Esophagus muscularis mucosa (tissue), 4 donors: ENCODE results near the gene GMEB1. TPM values are rescaled to one million over a fixed set of nuclear protein-coding genes. Genes with fewer than 3 reads are reported as not detected.

Source experiments
- DNase-seq: peaks from one replicate; pipeline ENCODE4 v3.0.0-alpha.2; 2017; ENCODE audit errors: extremely low spot score
- H3K27ac ChIP-seq, 4 donors: fragments of 200-600 bp; sonication (generic); replicated peaks in 1 of 4; 1 replicate in 3 of 4; 2 replicates in 1 of 4; pipeline ENCODE4 v1.5.1; 2016 to 2019; ENCODE audit warnings: mild to moderate bottlenecking in 1 of 4
- H3K27me3 ChIP-seq, 4 donors: fragments of 200-600 bp; sonication (generic); one replicate each; pipeline versions ENCODE4 v1.5.1 to v1.6.0; 2016 to 2019
- H3K36me3 ChIP-seq, 4 donors: fragments of 200-600 bp; sonication (generic); one replicate each; pipeline ENCODE4 v1.5.1; 2016 to 2019
- H3K4me1 ChIP-seq, 4 donors: fragments of 200-600 bp; sonication (generic); one replicate each; pipeline ENCODE4 v1.5.1; 2016 to 2019
- H3K4me3 ChIP-seq, 4 donors: fragments of 200-600 bp; sonication (generic); 1 replicate in 2 of 4; 2 replicates in 2 of 4; pipeline ENCODE4 v1.5.1; 2016 to 2019; ENCODE audit warnings: mild to moderate bottlenecking in 4 of 4, moderate library complexity in 1 of 4
- H3K9me3 ChIP-seq, 4 donors: fragments of 200-600 bp; sonication (generic); 1 replicate in 3 of 4; 2 replicates in 1 of 4; pipeline ENCODE4 v1.5.1; 2016 to 2019
- EP300 ChIP-seq: sonication (generic); formaldehyde crosslinking; IDR thresholded peaks from one replicate; pipeline ENCODE4 v1.6.1; 2017; ENCODE audit warnings: antibody characterized with exemption
- POLR2A ChIP-seq: fragments of 450-650 bp; IDR thresholded peaks from one replicate; pipeline ENCODE4 v1.6.1; 2017; ENCODE audit warnings: antibody characterized with exemption, moderate library complexity, mild to moderate bottlenecking, low read depth
- POLR2AphosphoS5 ChIP-seq, 2 donors: sonication (generic); formaldehyde crosslinking; IDR thresholded peaks; one replicate each; pipeline ENCODE4 v1.6.1; 2017; ENCODE audit warnings: antibody characterized with exemption in 2 of 2
- WGBS: methylation state at CpG from one replicate; pipeline ENCODE4 v1.1.5; 2018; 5-methylcytosine and 5-hydroxymethylcytosine counted together
- intact Hi-C: fragments of 100-400 bp; cut with DNase I; formaldehyde crosslinking; loops from one replicate; pipeline ENCODE4 v1.15.1; 2023
- small RNA-seq, 3 donors: library from RNA; depleted of rRNA; stranded (forward); fragments of <200 nt; gene quantifications; one replicate each; pipeline ENCODE3, GENCODE V24; 2016
- total RNA-seq, 4 donors: library from RNA; depleted of rRNA; stranded (reverse); fragments of >200 nt; gene quantifications; one replicate each; pipeline versions ENCODE4 v1.1.0 to v1.2.1, GENCODE V29; 2016
- TF ChIP-seq, protein P1 (sequence below), 3 experiments: fragments of 200-600 bp in 2 of 3; fragments of 450-650 bp in 1 of 3; sonication (generic) in 2 of 3; IDR thresholded peaks; one replicate each; pipeline ENCODE4 v1.5.1; 2017 to 2019; ENCODE audit warnings: antibody characterized with exemption in 3 of 3, mild to moderate bottlenecking in 2 of 3, moderate library complexity in 1 of 3

The GMEB1 gene
- total RNA-seq, 4 donors from 2014 or later: 7.1 to 11.0 (median 9.8) TPM

DNA sequence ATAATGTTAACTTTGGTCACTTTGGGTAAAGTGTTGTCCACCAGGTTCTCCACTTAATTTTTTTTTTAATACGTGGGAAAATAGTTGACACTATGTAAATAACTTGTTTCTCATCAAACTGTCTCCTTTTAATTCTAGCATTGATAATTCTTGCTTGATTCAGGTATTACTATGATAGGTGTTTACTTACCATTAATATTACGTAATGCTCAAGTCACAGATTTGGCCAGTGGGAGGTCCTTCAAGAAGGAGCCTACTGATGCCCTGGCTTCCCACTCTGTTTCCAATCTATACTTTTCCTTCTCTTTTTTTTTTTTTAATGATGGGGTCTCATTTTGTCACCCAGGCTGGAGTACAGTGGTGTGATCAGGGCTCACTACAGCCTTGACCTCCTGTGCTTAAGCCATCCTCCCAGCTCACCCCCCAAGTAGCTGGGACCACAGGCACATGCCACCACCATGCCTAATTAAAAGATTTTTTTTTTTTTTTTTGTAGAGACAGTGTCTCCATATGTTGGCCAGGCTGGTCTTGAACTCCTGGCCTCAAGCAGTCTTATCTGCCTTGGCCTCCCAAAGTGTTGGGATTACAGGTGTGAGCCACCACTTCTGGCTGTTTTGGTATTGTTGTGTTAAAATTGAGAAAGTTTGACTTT, 98.1 kb downstream of the GMEB1 start:
- DNase-seq: no peak
- no peak overlapping the region for H3K4me3 ChIP-seq
- WGBS: 91% methylated on average over 2 of the region's 2 CpGs
- H3K9me3 ChIP-seq: no peaks in the 10 kb centered on the region
- intact Hi-C loops: no loop called here
- TF ChIP-seq EP300: no peak
- TF ChIP-seq POLR2A: no peak
- TF ChIP-seq POLR2AphosphoS5 (IDR thresholded peaks at IDR 0.05): no peak
- TF ChIP-seq, protein P1, sequence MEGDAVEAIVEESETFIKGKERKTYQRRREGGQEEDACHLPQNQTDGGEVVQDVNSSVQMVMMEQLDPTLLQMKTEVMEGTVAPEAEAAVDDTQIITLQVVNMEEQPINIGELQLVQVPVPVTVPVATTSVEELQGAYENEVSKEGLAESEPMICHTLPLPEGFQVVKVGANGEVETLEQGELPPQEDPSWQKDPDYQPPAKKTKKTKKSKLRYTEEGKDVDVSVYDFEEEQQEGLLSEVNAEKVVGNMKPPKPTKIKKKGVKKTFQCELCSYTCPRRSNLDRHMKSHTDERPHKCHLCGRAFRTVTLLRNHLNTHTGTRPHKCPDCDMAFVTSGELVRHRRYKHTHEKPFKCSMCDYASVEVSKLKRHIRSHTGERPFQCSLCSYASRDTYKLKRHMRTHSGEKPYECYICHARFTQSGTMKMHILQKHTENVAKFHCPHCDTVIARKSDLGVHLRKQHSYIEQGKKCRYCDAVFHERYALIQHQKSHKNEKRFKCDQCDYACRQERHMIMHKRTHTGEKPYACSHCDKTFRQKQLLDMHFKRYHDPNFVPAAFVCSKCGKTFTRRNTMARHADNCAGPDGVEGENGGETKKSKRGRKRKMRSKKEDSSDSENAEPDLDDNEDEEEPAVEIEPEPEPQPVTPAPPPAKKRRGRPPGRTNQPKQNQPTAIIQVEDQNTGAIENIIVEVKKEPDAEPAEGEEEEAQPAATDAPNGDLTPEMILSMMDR (IDR thresholded peaks at IDR 0.05): no peak
- H3K27ac ChIP-seq: no peak overlapping the region
- H3K36me3 ChIP-seq: peaks cover 4 to 42% (median 17%) of the 10 kb centered on the region in 4 donors
- no peaks in the 10 kb centered on the region for H3K27me3 ChIP-seq
- peaks cover 0 to 37% (median 29%) of the 10 kb centered on the region in 4 donors for H3K4me1 ChIP-seq

Small RNAs within 50 kb of the gene (small RNA-seq; reads per million reads assigned to genes)
- gene RF00422 (0 reads per million in 3 donors), gene RNU11 (0 reads per million in 3 donors)

Other genes with a start within 250 kb of the GMEB1 start
- gene RCC1, start 162.7 kb upstream of the GMEB1 start, total RNA-seq: 10 to 100 TPM in 2 of 4 donors, 1 to 10 TPM in 2; 8.3 to 17.1 (median 11.3) TPM
- 10 to 100 TPM; 19.4 to 34.1 (median 23.2) TPM for gene TRNAU1AP, start 115.7 kb upstream of the GMEB1 start, total RNA-seq
- 1 to 10 TPM in 3 of 4 donors, under 1 TPM in 1; 0.98 to 4.0 (median 2.9) TPM for gene RAB42, start 76.5 kb upstream of the GMEB1 start, total RNA-seq
- 10 to 100 TPM; 16.1 to 17.6 (median 17.1) TPM for gene TAF12, start 25.7 kb upstream of the GMEB1 start, total RNA-seq
- not detected for gene RNU11, start 20.2 kb upstream of the GMEB1 start, total RNA-seq
- gene YTHDF2, start 68.2 kb downstream of the GMEB1 start, total RNA-seq: 10 to 100 TPM; 39.3 to 53.3 (median 41.6) TPM
- gene OPRD1, start 143.4 kb downstream of the GMEB1 start, total RNA-seq: under 1 TPM; under 0.01 to 0.23 (median 0.15) TPM
- 10 to 100 TPM; 18.2 to 24.6 (median 18.5) TPM for gene EPB41, start 245.8 kb downstream of the GMEB1 start, total RNA-seq